GM19240 (cell line): ENCODE results near the gene TESMIN.

Source experiments
- DNase-seq: peaks from one replicate; pipeline ENCODE4 v3.0.0; 2011; ENCODE audit warnings: low spot score; ENCODE audit not compliant: insufficient read length

TESMIN gene

DNA sequence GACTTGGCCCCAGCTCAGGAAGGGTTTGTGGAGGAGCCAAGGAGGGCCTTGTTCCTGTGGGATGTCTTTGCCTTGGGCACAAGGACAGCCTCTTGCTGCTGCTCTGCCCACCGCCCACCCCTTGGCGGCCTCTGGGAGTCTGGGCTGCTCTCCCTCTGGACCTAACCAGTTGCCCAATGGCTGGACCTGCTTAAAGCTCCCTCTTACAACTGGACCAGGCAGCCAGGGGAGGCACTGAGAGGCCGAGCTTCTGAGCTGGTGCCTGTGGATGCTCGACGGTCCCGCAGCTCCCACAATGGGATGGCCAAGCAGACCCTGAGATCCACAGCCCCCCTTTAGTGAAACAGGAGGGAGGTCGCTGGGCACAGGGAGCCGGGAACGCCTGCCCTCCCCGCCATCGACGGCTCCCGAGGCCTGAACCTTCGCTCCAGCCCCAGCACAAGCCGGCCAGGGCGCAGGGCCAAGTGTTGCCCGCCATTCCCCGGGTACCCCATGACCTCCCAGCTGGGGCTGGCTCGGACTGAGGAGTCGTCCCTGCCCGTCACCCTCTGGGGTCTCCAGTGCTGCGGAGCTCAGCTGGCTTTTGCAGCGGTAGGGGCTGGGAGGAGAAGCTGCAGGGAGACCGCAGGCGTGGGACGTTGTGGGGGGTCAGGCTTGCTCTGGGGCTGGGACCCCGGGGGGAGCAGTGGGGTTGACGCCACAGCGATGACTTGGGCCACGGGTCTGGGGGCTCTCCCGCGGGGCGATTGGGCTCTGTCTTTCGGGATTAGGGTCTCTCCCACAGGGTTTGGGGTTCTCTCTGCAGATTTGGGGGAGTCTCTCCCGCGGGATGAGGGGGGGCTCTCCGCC is 67.6 kb downstream of the TESMIN start:
- no peak for DNase-seq

DNA sequence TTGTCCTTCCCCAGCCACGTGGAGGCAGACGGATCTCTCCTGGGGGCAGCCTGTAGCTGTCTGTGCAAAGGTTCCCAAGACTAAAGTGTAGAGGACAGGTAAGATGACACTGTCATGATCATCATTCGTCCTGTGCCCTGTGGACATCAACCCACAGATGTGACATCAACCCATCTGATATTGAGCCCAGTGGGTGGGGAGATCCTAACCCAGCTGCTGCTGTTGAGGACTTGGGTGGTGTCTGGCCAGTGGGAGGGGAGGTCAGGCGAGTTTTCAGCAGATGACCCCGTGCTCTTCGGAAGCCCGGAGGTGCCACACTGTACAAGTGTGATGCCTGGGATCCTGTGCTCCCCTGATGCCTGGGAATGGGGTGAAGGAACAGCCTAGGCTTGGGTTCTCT is 68.2 kb downstream of the TESMIN start:
- no peak for DNase-seq

GRCh38 chr11:68682531-68682961 is 68.8 kb downstream of the TESMIN start:
- DNase-seq, result no peak

GRCh38 chr11:68680541-68681231 is 70.6 kb downstream of the TESMIN start:
- DNase-seq, result no peak

- DNase-seq, result no peak
Measured at GRCh38 chr11:68678031-68678441, 73.3 kb downstream of the TESMIN start.

DNA sequence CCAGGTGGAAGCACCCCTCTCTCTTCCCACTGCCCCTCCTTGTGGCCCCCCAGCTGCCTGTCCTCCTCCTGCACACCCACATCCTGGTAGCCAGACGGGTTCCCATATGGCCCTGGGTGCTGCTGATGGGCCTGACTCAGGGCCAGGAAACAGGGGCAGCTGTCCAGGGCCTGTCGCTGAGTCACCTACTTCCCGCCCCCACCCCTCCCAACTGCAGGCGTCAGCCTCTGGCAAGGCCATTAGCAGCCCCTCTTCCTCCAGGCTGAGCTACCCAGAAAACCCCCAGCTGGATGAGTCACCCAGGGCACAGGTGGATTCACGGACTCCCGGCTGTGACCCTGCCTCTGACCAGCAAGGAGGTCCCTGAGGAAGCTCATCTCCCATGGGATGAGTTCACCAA is 73.9 kb downstream of the TESMIN start:
- DNase-seq, result no peak

DNA sequence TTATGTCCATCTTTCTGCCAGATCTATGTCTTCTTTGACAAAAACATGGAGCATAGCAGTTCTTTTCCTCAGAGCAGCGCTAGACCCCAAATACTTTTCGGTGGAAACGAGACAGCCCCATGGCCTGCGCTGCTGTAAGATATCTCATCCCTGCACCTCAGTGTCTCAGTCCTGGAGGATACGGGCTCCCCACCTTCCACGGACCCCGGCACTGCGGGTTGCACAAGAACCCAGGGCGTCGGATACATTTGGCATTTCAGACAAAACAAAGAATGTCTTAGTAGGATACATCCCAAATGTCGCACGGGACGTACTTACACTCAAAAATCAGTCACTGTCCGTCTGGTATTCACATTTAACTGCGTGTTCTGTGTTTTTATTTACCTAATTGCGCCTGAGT is 76.9 kb downstream of the TESMIN start:
- no peak for DNase-seq

- no peak for DNase-seq
Measured at GRCh38 chr11:68673991-68674390, 77.3 kb downstream of the TESMIN start.

- DNase-seq, result no peak
Measured at GRCh38 chr11:68673306-68673945, 77.9 kb downstream of the TESMIN start.

- DNase-seq, result no peak
Measured at GRCh38 chr11:68670208-68670992, 80.9 kb downstream of the TESMIN start.

GRCh38 chr11:68669301-68670090 is 81.8 kb downstream of the TESMIN start:
- no peak for DNase-seq

DNA sequence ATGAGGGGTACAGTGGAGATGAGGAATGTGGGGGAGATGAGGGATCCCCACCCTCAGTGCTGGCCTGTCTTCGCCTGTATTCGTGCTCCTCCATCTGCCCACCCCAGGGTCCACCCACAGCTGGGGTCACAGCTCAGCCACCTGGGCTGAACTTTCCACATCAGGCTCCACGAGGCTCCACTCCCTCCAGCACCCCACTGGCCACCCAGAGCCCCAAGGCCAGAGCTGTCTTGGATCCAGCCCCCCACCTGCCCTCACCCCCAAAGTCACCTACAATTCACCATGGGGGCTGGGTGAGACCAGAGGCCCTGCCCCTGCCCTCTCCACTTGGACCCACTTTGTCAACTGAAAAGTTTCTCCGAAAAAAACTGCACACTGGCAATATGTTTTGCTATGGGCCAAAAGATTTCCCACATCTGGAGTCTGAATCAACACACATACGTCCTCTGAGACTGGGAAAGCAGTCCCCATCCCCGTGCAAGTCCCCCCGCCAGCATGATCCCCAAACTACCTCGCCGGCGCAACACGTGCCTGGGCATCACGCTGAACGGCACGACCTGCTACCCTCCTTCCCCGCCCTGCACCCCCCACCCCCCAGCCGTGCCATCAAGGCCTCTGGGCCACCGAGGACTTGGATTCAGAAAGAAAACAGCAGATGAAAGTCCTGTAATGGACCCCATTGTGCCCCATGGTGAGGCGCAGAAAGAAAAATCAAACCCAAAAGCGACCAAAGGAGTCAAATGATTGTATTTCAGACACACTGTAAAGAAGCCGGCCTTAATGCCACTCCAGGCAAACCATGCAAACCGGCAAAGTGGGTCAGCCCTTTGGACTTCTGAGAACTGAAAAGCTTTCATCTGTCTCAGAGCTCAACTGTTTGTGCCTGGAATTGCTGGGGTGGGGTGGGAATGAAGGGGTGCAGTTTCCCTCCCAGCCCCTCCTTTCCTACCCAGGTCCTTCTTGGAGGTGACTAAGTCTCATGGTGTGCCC is 83.5 kb downstream of the TESMIN start:
- DNase-seq, result no peak

DNA sequence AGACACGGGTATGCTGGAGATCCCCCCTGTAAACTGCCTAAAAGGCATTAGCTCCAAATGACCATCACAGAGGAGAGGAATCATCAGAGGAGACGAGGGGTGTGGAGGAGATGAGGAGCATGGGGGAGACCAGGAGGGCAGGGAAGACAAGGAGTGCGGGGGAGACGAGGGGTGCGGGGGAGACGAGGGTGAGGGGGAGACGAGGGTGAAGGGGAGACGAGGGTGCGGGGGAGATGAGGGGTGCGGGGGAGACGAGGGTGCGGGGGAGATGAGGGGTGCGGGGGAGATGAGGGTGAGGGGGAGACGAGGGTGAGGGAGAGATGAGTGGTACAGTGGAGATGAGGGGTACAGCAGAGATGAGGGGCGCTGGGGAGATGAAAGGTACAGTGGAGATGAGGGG is 84.5 kb downstream of the TESMIN start:
- no peak for DNase-seq

DNA sequence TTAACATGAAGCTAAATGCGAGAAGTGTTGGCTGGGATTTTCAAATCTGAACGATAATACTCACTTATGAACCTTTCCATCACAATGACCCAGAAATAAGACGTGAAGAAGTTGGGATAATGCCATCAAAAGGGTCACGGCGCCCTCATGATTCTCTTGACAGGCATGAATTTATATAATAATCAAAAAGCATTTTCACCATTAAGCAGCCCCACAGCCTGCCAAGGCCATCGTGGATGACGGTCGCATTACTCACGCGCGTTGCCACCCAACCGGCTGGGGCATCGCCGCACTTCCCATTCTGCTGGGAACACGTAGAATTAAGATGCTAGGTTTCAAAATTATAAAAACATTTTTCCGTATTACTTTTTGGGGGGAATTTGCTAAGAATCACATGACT is 85.9 kb downstream of the TESMIN start:
- DNase-seq, result no peak

DNA sequence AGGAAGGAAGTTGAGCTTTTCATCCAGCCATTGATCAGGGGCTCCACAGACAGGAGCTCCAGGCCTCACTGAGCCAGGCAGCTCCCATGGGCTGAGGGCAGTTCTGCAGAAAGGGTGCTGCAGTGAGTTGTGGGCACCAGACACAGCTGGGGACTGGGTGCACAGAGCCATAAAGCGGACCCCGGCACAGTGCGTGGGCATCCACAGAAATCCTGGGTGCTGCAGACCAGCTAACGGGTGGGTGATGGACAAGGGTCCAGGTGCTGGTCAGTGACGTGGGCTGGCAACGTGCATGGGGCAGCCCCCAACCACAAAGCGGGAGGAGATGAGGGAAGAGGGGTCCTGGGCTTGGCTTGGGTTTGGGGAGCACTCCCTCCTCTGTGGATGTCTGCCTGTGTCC is 86.4 kb downstream of the TESMIN start:
- no peak for DNase-seq

- no peak for DNase-seq
Measured at GRCh38 chr11:68664141-68664540, 87.2 kb downstream of the TESMIN start.

GRCh38 chr11:68663482-68664010 is 87.8 kb downstream of the TESMIN start:
- DNase-seq, result no peak

DNA sequence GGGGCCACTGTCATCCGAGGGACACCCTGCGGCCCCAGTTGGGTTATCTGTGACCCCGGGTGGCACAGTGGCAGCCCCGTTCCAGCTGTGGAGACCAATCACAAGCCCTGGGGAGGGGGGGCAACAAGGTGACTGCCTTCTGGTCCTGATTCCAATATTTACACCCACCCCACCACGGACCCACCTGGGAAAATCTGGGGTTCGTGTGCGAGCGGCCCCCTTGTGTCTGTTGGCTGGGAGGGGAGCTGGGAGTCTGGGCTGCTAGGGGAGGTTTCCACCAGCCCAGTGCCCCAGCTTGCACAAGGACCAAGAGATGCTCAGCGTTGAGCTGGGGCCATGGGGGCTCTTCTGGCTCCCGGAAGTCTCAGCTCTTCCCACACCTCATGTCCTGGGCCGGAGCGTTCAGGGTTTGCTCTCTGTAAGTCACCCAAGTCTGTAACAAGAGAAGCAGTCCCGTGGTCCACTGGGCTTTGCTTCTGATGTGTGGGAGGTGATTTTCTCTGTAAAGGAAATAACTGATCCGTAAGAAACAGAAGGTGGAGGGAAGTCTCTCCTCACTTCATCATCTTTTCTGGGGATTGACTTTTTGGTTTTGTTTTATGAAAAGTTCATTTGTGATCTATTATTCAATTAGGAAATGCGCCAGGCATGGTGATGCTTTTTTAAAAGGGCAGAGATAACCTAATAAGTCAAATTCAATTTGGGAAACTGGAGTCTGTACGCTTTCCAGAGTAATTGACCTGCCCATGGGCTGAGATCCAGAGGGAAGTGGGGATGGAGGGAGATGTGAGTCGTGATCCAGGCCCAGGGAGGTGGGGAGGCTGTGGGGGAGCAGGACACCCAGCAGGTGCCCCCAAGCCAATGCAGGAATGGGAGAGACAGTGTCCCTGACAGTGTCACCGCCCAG is 89.4 kb downstream of the TESMIN start:
- no peak for DNase-seq
